HG02970 (cell line): Measurements from ENCODE around the gene TBC1D3B.
A peak's percentile ranks its signal among the peaks of the same experiment; 100 is the strongest.
"Not testable (repeated sequence)": the region's sequence is repeated elsewhere in the genome, so short reads cannot be mapped to it uniquely, and the experiment has no call there.

ENCODE experiments used
- ATAC-seq: cut with Tn5 transposase; IDR thresholded peaks from one replicate; pipeline ENCODE4 v1.9.1; 2021; ENCODE audit warnings: mild to moderate bottlenecking, moderate library complexity, moderate number of reproducible peaks; ENCODE audit not compliant: unreplicated experiment, low FRiP score

TBC1D3B gene

GRCh38 chr17:36176536-36176935 lies at the start of gene TBC1D3B:
TSS of gene TBC1D3B (minus strand) at chr17:36176636. CDS start at chr17:36175050, 1,586 bp downstream.
- ATAC-seq: not testable (repeated sequence)

- not testable (repeated sequence) for ATAC-seq
These were observed 46.5 kb upstream of the TBC1D3B start for GRCh38 chr17:36222967-36223366.

DNA sequence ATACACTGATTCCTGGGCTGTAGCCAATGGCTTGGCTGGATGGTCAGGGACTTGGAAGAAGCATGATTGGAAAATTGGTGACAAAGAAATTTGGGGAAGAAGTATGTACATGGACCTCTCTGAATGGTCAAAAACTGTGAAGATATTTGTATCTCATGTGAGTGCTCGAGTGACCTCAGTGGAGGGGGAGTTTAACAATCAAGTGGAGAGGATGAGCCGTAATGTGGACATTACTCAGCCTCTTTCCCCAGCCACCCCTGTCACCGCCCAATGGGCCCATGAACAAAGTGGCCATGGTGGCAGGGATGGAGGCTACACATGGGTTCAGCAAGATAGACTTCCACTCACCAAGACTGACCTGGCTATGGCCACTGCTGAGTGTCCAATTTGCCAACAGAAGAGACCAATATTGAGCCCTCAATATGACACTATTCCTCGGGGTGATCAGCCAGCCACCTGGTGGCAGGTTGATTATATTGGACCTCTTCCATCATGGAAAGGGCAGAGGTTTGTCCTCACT lies 45.2 kb upstream of the TBC1D3B start:
- not testable (repeated sequence) for ATAC-seq

DNA sequence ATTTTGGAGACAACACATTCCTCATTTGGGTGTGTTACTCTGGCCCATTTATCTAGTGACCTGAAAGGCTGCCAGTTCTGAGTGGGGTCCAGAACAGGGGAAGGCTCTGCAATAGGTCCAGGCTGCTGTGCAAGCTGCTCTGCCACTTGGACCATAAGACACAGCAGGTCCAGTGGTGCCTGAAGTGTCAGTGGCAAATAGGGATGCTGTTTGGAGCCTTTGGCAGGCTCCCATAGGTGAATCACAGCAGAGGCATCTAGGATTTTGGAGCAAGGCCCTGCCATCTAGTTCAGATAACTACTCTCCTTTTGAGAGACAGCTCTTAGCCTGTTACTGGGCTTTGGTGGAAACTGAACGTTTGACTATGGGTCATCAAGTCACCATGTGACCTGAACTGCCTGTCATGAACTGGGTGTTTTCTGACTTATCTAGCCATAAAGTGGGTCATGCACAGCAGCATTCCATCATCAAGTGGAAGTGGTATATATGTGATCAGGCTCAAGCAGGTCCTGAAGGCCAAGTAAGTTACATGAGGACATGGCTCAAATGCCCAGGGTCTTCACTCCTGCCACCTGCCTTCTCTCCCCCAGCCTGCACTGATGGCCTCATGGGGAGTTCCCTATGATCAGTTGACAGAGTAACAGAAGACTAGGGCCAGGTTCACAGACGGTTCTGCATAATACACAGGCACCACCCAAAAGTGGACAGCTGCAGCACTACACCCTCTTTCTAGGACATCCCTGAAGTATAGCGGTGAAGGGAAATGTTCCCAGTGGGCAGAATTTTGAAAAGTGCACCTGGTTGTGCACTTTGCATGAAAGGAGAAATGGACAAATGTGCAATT lies 44.5 kb upstream of the TBC1D3B start:
- not testable (repeated sequence) for ATAC-seq

- ATAC-seq: not testable (repeated sequence)
These were observed 43.1 kb upstream of the TBC1D3B start for GRCh38 chr17:36219556-36219955.

- ATAC-seq: not testable (repeated sequence)
These were observed 39.2 kb upstream of the TBC1D3B start for GRCh38 chr17:36215406-36216308.

GRCh38 chr17:36214918-36215317 lies 38.5 kb upstream of the TBC1D3B start:
- ATAC-seq: no peak

GRCh38 chr17:36213695-36214094 lies 37.3 kb upstream of the TBC1D3B start:
- no peak for ATAC-seq

DNA sequence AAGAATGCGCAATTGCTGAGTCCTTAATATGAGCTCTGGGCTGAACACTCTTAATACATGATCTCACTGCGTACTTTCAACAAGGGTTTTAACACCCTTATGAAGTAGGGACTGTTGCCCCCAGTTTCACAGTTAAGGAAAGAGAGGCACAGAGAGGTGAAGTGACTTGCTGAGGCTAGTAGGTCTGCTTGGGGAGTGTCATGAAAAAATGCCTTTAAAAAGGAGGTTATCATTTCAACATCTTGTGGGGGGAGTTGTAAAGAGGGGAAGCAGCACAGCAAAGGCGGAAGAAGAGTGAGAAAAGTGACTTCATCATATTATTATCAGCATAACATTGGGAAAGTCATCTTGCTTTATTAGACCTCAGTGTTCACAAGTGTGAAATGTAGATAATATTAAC lies 36.5 kb upstream of the TBC1D3B start:
- ATAC-seq: no peak

DNA sequence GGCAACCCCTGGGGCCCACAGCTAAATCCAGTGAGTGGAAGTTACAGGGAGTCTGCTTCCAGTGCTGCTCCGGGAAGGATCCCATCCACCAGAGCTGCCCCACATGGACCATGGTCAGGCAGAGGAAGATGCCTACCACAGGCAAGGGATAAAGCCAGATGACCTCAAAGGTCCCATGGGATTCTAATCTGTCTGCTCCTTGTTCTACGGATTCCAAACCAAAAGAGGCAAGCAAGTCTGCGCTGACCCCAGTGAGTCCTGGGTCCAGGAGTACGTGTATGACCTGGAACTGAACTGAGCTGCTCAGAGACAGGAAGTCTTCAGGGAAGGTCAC lies 35.8 kb upstream of the TBC1D3B start:
- no peak for ATAC-seq

- not testable (repeated sequence) for ATAC-seq
These were observed 35.2 kb upstream of the TBC1D3B start for GRCh38 chr17:36211484-36212271.

DNA sequence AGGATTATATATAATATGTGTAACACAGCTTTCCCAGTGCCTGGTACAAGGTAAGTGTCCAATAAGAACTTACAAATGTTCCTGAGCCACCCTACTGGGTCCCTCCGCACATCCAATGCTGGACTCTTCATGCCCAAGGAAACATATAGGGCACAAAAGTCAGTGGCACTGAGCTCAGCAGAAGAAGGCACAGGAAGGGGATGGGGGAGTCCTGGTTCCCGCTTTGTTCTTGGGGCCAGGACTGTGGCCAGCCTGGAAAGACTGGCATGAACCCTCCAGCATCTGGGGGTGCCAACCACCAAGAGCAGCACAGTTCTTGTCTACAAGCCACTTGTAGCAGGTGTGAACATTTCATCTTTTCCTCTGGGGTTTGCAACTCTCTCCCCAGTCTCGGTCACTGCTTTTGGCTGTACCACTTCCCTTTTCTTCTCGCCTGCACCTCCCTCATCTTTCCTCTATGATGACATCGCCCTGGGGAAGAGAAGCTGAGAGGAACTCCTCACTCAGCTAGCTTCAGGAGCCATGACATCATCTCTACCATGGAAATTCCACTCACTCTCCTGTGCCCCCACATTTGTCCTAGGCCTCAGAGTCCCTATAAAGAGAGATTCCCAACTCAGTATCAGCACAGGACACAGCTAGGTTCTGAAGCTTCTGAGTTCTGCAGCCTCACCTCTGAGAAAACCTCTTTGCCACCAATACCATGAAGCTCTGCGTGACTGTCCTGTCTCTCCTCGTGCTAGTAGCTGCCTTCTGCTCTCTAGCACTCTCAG lies 34.2 kb upstream of the TBC1D3B start, which contains the start of gene CCL4L2:
TSS of gene CCL4L2 (plus strand) at position 625 of the 773 bp plus-strand sequence.
- ATAC-seq: peak; percentile 56

GRCh38 chr17:36209575-36209974 lies 33.1 kb upstream of the TBC1D3B start:
- ATAC-seq: no peak

DNA sequence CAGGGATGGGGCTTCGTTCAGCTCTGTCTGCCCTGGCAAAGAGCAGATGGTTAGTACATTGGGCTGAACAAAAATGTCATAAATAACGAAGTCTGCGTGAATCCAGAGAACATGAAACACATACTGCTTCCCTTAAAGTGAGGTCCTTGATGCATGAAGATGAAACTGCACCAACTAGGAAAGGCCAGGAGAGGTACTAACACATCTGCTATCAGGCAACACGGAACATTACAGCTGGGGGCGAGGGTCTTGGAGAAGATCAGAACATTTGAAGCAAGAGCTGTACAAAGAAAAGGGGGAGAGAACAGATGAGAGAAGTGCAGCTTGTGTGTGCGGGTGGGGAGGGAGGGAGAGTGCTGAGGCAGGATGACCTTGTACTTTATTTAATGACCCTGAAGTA lies 30.9 kb upstream of the TBC1D3B start:
- ATAC-seq: not testable (repeated sequence)

DNA sequence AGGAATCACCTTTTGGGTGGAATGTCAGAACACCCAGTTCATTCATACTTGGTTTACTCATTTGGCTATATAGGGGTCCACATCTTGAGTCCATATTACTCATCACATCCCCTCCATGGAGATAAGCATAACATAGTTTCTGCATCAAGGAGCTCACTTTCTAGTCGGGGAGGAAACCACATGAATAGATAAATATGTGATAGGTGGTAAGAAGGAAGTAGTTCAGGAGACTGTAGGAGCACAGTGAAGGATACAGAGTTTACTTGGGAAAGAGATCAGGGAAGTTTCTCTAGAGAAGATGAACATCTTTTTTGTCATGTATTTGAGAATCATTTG lies 30.0 kb upstream of the TBC1D3B start:
- ATAC-seq: not testable (repeated sequence)

DNA sequence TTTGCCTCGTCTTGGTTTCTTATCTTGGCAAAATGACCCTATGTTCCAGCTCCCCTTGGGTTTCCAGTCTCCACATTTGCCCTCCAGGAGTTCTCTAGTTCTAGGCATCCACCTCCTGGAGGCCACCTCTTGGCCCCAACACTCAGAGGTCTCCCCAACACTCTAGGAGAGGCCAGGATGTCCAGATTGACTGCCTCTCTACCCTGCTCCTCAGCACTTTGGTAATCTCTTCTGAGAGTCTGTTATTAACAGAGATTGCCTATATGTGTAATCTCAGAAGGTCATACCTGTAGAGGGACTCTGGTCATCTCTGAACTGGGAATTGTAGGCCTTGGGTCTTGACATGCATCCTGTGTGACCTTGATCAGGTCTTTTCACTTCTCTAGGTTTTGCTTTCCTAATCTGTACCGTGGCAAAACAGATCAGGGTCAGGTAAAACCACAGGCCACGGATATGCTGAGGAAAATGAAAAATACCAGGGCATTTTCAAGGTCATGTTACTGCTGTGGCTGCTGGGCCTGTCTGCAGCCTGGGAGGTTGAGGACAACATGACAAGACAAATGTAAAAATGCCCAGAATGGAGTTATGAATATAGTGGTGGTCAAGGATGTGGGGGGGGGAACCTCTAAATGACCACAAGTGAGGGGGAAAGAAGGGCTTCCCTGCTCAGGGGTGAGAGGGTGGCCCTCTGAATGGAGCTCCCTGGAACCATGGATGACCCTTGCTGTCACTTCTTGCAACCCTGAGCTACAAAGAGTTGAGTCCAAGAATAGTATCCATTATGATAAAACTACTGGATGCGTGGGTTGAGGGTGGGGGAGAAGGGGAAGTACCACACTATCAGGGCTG lies 29.4 kb upstream of the TBC1D3B start:
- no peak for ATAC-seq

DNA sequence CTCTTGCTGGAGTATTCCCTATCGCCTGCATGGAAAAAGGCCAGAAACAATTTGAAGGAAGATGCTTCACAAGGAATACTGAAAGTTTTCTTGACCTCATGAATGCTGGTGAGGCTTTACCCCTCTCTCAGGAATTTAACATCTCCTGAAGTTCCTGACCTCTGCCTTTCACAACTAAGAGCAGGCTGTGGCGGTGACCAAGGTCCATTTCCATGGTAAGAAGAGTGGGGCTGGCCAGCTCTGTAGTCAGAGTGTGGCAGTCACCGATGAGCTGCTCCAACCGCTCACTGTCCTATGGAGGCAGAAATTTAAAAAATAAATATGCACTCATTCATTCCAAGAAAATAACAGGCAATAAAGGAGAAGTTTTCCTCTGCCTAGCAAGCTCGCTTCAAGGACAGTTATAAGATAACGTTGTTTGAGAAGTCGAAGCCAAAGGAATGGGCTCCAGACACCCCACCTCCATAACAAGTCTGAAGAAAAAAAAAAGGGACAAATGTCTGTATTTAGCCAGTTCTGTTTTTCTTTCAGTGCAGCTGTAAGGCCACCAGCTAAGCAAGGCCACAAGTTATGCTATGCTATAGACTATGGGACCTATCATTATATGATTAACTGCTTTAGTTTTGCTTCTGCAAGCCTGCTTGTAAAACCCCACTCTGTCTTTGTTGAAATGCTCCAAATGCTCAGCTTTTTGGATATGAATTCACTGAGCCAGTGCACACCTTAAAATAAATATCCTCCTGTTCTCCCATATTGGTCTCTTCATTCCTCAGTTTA lies 28.5 kb upstream of the TBC1D3B start:
- no peak for ATAC-seq

DNA sequence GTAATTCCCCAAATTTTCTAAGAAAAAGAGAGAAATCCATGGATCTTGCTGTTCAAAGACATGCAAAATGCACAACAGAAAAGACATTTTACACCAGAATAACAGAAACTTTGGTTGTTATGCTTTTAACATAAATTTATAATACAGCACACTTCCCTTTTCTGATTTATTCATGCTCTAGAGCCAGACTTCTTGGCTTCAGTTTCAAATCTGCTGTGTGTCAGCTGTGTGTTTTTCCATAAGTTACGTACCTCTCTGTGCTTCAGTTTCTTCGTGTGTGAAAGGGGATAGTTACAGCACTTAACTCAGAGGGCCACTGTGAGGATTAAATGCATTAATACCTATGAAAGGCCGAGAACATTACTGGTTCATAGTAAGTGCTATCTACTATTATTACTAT lies 26.9 kb upstream of the TBC1D3B start:
- no peak for ATAC-seq
